ENCODE data around the gene CCDC92.
A peak's percentile ranks its signal among the peaks of the same experiment; 100 is the strongest.

The CCDC92 gene

DNA sequence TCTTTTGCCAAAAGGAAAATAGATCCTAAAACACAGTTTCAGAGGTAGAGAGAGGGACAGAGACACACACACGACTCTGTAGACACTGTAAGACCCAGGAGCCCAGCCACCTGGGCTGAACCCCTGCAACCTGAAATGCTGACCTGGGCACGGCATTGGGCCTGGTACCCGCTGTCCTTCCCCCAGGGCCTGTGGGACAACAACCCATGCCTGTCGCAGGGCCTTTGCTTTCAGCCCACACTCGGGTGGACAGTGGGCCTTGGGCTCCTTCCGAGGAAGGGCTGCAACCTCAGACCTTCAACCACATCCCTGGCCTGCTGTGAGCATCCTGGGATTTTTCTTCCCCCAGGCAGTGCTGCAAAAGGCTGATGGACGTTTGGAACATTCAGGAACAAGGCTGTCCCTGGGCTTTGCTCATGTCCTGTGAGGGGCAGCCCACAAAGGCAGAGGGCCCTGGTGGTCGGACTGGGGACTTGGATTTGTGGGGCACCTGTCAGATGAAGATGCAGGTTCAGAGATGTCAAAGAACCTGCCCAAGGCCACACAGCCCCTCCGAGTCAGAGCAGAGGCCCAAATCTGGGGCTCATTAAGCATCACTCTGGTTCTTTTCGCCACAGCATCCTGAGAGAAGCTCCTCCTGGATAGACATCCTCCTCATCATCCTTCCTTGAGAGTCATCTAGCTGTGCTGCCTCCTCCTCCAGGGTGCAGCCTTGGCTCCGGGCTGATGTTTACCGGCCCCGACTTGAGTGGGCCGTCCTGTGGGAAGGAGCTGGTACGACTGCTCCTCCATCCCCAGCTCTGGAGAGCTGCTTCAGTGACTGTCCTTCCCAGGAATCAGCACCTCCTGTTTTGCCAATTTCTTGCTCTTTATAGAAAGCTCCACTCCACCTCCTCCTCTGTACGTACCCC is 32.7 kb downstream of the CCDC92 start:
- no peak overlapping the region for H3K23ac ChIP-seq (ENCODE audit: low read length)
- H3K18ac ChIP-seq (ENCODE audit: low read length) = no peak overlapping the region
- DNase-seq = no peak
- H3K4me1 ChIP-seq (ENCODE audit: control insufficient read depth, low read depth, low read length) = no peaks in the 10 kb centered on the region
- H2AK5ac ChIP-seq (ENCODE audit: low read length) = no peak overlapping the region
- H3K9ac ChIP-seq (ENCODE audit: low read length) = no peak overlapping the region
- no peak overlapping the region for H2BK120ac ChIP-seq (ENCODE audit: low read depth, low read length)
- no peak overlapping the region for H3K4me2 ChIP-seq (ENCODE audit: low read length)
- H3K4ac ChIP-seq (ENCODE audit: low read depth, low read length) = no peak overlapping the region
- H3K4me3 ChIP-seq (ENCODE audit: low read length) = no peak overlapping the region
- H4K8ac ChIP-seq (ENCODE audit: low read depth, low read length) = no peak overlapping the region
- H3K79me2 ChIP-seq (ENCODE audit: control insufficient read depth, insufficient read depth, low read length) = no peaks in the 10 kb centered on the region
- H4K5ac ChIP-seq (ENCODE audit: low read length) = no peak overlapping the region
- no CpG with 5 or more reads among the region's 16 CpGs for WGBS (ENCODE audit: extremely low coverage, insufficient coverage, low lambda C conversion rate)
- no peaks in the 10 kb centered on the region for H3K27me3 ChIP-seq (ENCODE audit: insufficient read depth, low read length, poor library complexity)
- no peak overlapping the region for H3K27ac ChIP-seq (ENCODE audit: low read depth, low read length)
- H3K36me3 ChIP-seq (ENCODE audit: control insufficient read depth, insufficient read depth, low read length) = no peaks in the 10 kb centered on the region
- no peak overlapping the region for H2BK5ac ChIP-seq (ENCODE audit: low read length)
- H2BK15ac ChIP-seq (replicated peaks; ENCODE audit: low read depth) = no peak overlapping the region
- no peaks in the 10 kb centered on the region for H3K79me1 ChIP-seq (ENCODE audit: low read length)
- no peak overlapping the region for H3K56ac ChIP-seq (ENCODE audit: low read length)

GRCh38 chr12:123938679-123939480 is 33.8 kb downstream of the CCDC92 start:
- no peaks in the 10 kb centered on the region for H3K36me3 ChIP-seq (ENCODE audit: control insufficient read depth, insufficient read depth, low read length)
- WGBS (ENCODE audit: extremely low coverage, insufficient coverage, low lambda C conversion rate) = no CpG with 5 or more reads among the region's 16 CpGs

DNA sequence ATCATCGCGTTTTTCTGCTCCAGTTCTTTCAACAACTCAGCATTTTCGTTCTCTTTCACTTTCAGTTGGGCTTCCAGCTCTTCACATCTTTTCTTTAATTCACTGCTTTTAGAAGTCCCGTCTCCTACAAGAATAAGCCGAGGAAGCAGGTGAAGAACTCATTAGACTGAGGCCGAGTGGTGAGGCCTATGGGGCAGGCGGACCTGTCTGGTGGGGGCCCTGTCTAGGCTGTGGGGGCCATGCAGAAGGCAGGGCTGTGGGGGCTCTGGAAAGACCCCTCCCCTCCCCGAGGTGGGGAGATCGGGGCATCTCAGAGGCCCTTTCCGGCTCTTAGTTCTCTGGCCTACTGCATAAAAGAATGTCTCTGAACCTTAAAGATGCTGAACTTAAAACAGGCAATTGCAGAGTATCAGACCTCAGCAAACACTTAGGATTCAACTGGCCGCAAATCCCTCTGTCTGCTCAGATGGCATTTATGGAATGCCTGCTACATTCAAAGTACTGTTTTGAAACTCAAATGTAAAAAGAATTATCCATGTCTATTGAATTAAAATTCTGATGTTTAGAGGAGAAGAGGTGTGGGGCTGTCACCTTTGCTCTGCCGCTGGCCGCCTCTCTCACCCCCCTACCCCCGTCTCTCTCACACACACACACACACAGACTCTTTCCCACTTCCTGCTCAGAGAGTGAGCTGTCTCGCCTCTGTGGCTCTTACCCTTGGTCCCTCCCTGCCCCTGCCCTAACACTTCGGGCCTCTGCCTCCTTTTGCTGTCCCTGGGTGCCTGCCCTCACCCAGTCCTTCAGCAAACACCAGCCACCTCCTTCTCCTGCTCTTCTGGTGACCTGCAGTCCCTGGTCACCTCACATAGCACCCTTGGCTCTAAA is 34.7 kb downstream of the CCDC92 start:
- no CpG with 5 or more reads among the region's 16 CpGs for WGBS (ENCODE audit: extremely low coverage, insufficient coverage, low lambda C conversion rate)
- H4K8ac ChIP-seq (ENCODE audit: low read depth, low read length) = no peak overlapping the region
- no peaks in the 10 kb centered on the region for H3K4me1 ChIP-seq (ENCODE audit: control insufficient read depth, low read depth, low read length)
- DNase-seq = no peak
- no peak overlapping the region for H3K9ac ChIP-seq (ENCODE audit: low read length)
- no peak overlapping the region for H3K23ac ChIP-seq (ENCODE audit: low read length)
- H4K5ac ChIP-seq (ENCODE audit: low read length) = no peak overlapping the region
- H2BK120ac ChIP-seq (ENCODE audit: low read depth, low read length) = no peak overlapping the region
- H2BK15ac ChIP-seq (replicated peaks; ENCODE audit: low read depth) = no peak overlapping the region
- H2BK5ac ChIP-seq (ENCODE audit: low read length) = no peak overlapping the region
- H3K18ac ChIP-seq (ENCODE audit: low read length) = no peak overlapping the region
- no peak overlapping the region for H3K56ac ChIP-seq (ENCODE audit: low read length)
- H3K27me3 ChIP-seq (ENCODE audit: insufficient read depth, low read length, poor library complexity) = no peaks in the 10 kb centered on the region
- no peak overlapping the region for H3K27ac ChIP-seq (ENCODE audit: low read depth, low read length)
- H3K79me2 ChIP-seq (ENCODE audit: control insufficient read depth, insufficient read depth, low read length) = no peaks in the 10 kb centered on the region
- no peak overlapping the region for H3K4me2 ChIP-seq (ENCODE audit: low read length)
- H3K4me3 ChIP-seq (ENCODE audit: low read length) = no peak overlapping the region
- no peaks in the 10 kb centered on the region for H3K36me3 ChIP-seq (ENCODE audit: control insufficient read depth, insufficient read depth, low read length)
- H2AK5ac ChIP-seq (ENCODE audit: low read length) = no peak overlapping the region
- H3K4ac ChIP-seq (ENCODE audit: low read depth, low read length) = no peak overlapping the region
- no peaks in the 10 kb centered on the region for H3K79me1 ChIP-seq (ENCODE audit: low read length)

More at GRCh38 chr12:123938679-123939480, 33.8 kb downstream of the CCDC92 start:
- Histone ChIP-seq H3K4me2 (ENCODE audit: low read length) (no peak overlapping the region), H3K56ac (ENCODE audit: low read length) (no peak overlapping the region), H2BK15ac (replicated peaks; ENCODE audit: low read depth) (no peak overlapping the region), H3K4me3 (ENCODE audit: low read length) (no peak overlapping the region), H2BK5ac (ENCODE audit: low read length) (no peak overlapping the region), H3K4me1 (ENCODE audit: control insufficient read depth, low read depth, low read length) (no peaks in the 10 kb centered on the region), H3K18ac (ENCODE audit: low read length) (no peak overlapping the region), H2BK120ac (ENCODE audit: low read depth, low read length) (no peak overlapping the region), H2AK5ac (ENCODE audit: low read length) (no peak overlapping the region), H3K79me1 (ENCODE audit: low read length) (no peaks in the 10 kb centered on the region), H3K27ac (ENCODE audit: low read depth, low read length) (no peak overlapping the region), H3K4ac (ENCODE audit: low read depth, low read length) (no peak overlapping the region), H3K79me2 (ENCODE audit: control insufficient read depth, insufficient read depth, low read length) (no peaks in the 10 kb centered on the region), H3K9ac (ENCODE audit: low read length) (no peak overlapping the region), H3K23ac (ENCODE audit: low read length) (no peak overlapping the region), H4K8ac (ENCODE audit: low read depth, low read length) (no peak overlapping the region), H3K27me3 (ENCODE audit: insufficient read depth, low read length, poor library complexity) (no peaks in the 10 kb centered on the region), H4K5ac (ENCODE audit: low read length) (no peak overlapping the region)
- peak; percentile 54 for DNase-seq

DNA sequence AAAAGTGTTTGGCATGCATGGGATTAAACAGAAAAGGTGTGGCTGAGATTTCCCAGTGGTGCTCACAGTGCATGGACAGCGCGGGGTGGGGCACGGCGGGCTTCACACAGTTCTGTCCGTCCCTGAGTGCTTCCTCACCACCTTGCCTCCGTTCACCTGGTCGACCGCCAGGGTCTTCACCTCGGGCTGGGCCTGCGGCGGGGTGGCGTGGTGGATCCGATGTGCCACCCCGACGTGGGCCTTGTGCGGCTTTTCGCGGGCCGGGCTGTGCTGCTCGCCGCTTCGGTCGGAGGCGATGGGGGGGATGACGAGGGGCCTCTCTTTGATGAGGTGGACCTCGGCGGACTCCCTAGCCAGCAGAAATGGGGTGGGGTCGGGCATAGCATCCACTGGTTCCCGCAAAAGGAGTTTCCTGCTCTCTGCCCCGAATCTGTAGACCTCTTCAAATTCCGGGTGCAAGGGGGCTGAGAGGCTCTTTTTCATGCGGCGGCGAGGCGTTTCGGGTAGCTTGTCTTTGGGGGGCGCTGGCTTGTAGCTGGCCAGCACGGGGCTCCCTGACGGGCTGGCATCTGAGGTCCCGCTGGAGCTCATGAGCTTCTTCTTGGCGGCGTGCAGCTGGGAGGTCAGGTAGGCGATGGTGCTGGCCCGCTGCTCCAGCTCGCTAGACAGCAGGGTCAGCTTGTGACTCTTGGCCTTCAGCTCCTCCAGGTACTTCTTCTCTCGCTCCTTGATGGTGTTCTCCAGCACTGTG is 35.5 kb downstream of the CCDC92 start:
- Histone ChIP-seq H3K56ac (ENCODE audit: low read length) (no peak overlapping the region), H2BK15ac (replicated peaks; ENCODE audit: low read depth) (no peak overlapping the region), H3K18ac (ENCODE audit: low read length) (no peak overlapping the region), H2AK5ac (ENCODE audit: low read length) (no peak overlapping the region), H3K27me3 (ENCODE audit: insufficient read depth, low read length, poor library complexity) (no peaks in the 10 kb centered on the region), H2BK120ac (ENCODE audit: low read depth, low read length) (no peak overlapping the region), H3K4me1 (ENCODE audit: control insufficient read depth, low read depth, low read length) (no peaks in the 10 kb centered on the region), H3K9ac (ENCODE audit: low read length) (no peak overlapping the region), H3K36me3 (ENCODE audit: control insufficient read depth, insufficient read depth, low read length) (no peaks in the 10 kb centered on the region), H3K4me2 (ENCODE audit: low read length) (no peak overlapping the region), H3K27ac (ENCODE audit: low read depth, low read length) (no peak overlapping the region), H3K79me1 (ENCODE audit: low read length) (no peaks in the 10 kb centered on the region), H3K4me3 (ENCODE audit: low read length) (no peak overlapping the region), H2BK5ac (ENCODE audit: low read length) (no peak overlapping the region), H3K4ac (ENCODE audit: low read depth, low read length) (no peak overlapping the region), H4K5ac (ENCODE audit: low read length) (no peak overlapping the region), H3K23ac (ENCODE audit: low read length) (no peak overlapping the region), H3K79me2 (ENCODE audit: control insufficient read depth, insufficient read depth, low read length) (no peaks in the 10 kb centered on the region), H4K8ac (ENCODE audit: low read depth, low read length) (no peak overlapping the region)
- no peak for DNase-seq
- no CpG with 5 or more reads among the region's 46 CpGs for WGBS (ENCODE audit: extremely low coverage, insufficient coverage, low lambda C conversion rate)

GRCh38 chr12:123936471-123936870 is 36.2 kb downstream of the CCDC92 start:
- Histone ChIP-seq H3K27me3 (ENCODE audit: insufficient read depth, low read length, poor library complexity) (no peaks in the 10 kb centered on the region), H3K79me2 (ENCODE audit: control insufficient read depth, insufficient read depth, low read length) (no peaks in the 10 kb centered on the region), H3K27ac (ENCODE audit: low read depth, low read length) (no peak overlapping the region), H3K4ac (ENCODE audit: low read depth, low read length) (no peak overlapping the region), H3K4me3 (ENCODE audit: low read length) (no peak overlapping the region), H3K36me3 (ENCODE audit: control insufficient read depth, insufficient read depth, low read length) (no peaks in the 10 kb centered on the region), H4K5ac (ENCODE audit: low read length) (no peak overlapping the region), H2BK15ac (replicated peaks; ENCODE audit: low read depth) (no peak overlapping the region), H3K18ac (ENCODE audit: low read length) (no peak overlapping the region), H2BK120ac (ENCODE audit: low read depth, low read length) (no peak overlapping the region), H3K4me1 (ENCODE audit: control insufficient read depth, low read depth, low read length) (no peaks in the 10 kb centered on the region), H3K9ac (ENCODE audit: low read length) (no peak overlapping the region), H3K23ac (ENCODE audit: low read length) (no peak overlapping the region), H2AK5ac (ENCODE audit: low read length) (no peak overlapping the region), H2BK5ac (ENCODE audit: low read length) (no peak overlapping the region), H3K56ac (ENCODE audit: low read length) (no peak overlapping the region), H4K8ac (ENCODE audit: low read depth, low read length) (no peak overlapping the region), H3K4me2 (ENCODE audit: low read length) (no peak overlapping the region), H3K79me1 (ENCODE audit: low read length) (no peaks in the 10 kb centered on the region)
- no CpG with 5 or more reads among the region's 18 CpGs for WGBS (ENCODE audit: extremely low coverage, insufficient coverage, low lambda C conversion rate)
- DNase-seq = no peak

Data from mesendoderm (in vitro differentiated cells).